Inflammatory macrophage (primary cell): Measurements from ENCODE around the gene SLF2.

Experiments used
- DNase-seq, 2 donors: peaks; one replicate each; pipeline ENCODE4 v3.0.0-alpha.2; 2020 to 2022

The SLF2 gene

GRCh38 chr10:100902622-100903021, 10.1 kb upstream of the SLF2 start:
- no peak for DNase-seq

GRCh38 chr10:100904917-100905316, 7.8 kb upstream of the SLF2 start:
- no peak for DNase-seq

GRCh38 chr10:100907175-100907574, 5.6 kb upstream of the SLF2 start:
- no peak for DNase-seq

- no peak for DNase-seq
These were observed 4.9 kb upstream of the SLF2 start for GRCh38 chr10:100907773-100908363.

GRCh38 chr10:100908378-100908777, 4.4 kb upstream of the SLF2 start:
- DNase-seq, result no peak

- DNase-seq, result peak in 1 of 2 donors; percentile 17
These were observed 3.1 kb upstream of the SLF2 start for GRCh38 chr10:100909501-100910263.

GRCh38 chr10:100911472-100911871, 1.3 kb upstream of the SLF2 start:
- no peak for DNase-seq

GRCh38 chr10:100912013-100912604, 654 bp upstream of the SLF2 start:
- DNase-seq, result peak; percentile 31 to 36

GRCh38 chr10:100913470-100913865, 705 bp downstream of the SLF2 start:
- peak in 1 of 2 donors; percentile 9 for DNase-seq

GRCh38 chr10:100917071-100917470, 4.3 kb downstream of the SLF2 start:
- no peak for DNase-seq

GRCh38 chr10:100923580-100923979, 10.8 kb downstream of the SLF2 start:
- no peak for DNase-seq

GRCh38 chr10:100927266-100927665, 14.5 kb downstream of the SLF2 start:
- no peak for DNase-seq

- no peak for DNase-seq
These were observed 15.3 kb downstream of the SLF2 start for GRCh38 chr10:100928039-100928438.

- no peak for DNase-seq
These were observed 17.6 kb downstream of the SLF2 start for GRCh38 chr10:100930368-100930767.

- DNase-seq, result peak in 1 of 2 donors; percentile 14
These were observed 21.4 kb downstream of the SLF2 start for GRCh38 chr10:100934084-100934659.

- no peak for DNase-seq
These were observed 27.1 kb downstream of the SLF2 start for GRCh38 chr10:100939763-100940344.

GRCh38 chr10:100942229-100942628, 29.5 kb downstream of the SLF2 start:
- DNase-seq, result no peak

GRCh38 chr10:100943508-100943907, 30.7 kb downstream of the SLF2 start:
- DNase-seq, result no peak

- DNase-seq, result no peak
These were observed 33.0 kb downstream of the SLF2 start for GRCh38 chr10:100945754-100946153.

- no peak for DNase-seq
These were observed 36.2 kb downstream of the SLF2 start for GRCh38 chr10:100948916-100949315.

GRCh38 chr10:100960251-100960650, 47.5 kb downstream of the SLF2 start:
- peak; percentile 43 to 73 for DNase-seq

- no peak for DNase-seq
These were observed 49.8 kb downstream of the SLF2 start for GRCh38 chr10:100962351-100963080.

GRCh38 chr10:100963826-100964225, 51.1 kb downstream of the SLF2 start:
- DNase-seq, result no peak
